HL-60 (cell line): Measurements from ENCODE around the gene KCNH5.

Source experiments
- DNase-seq, 2 experiments: peaks; one replicate each; pipeline ENCODE4 v3.0.0-alpha.2; 2010 to 2020; ENCODE audit warnings: low read depth in 1 of 2, low spot score in 1 of 2
- H3K27ac ChIP-seq: fragments of 250-450 bp; sonication (Bioruptor Pico); replicated peaks from 2 replicates; pipeline ENCODE4 v1.5.1; 2020; ENCODE audit warnings: mild to moderate bottlenecking, moderate library complexity
- H3K27me3 ChIP-seq: fragments of 250-450 bp; sonication (Bioruptor Pico); 2 replicates; pipeline ENCODE4 v1.5.1; 2021; ENCODE audit warnings: mild to moderate bottlenecking, moderate library complexity; ENCODE audit not compliant: insufficient read depth, poor library complexity, severe bottlenecking
- H3K4me3 ChIP-seq: replicated peaks from 2 replicates; pipeline ENCODE4 v1.5.1; 2011; ENCODE audit warnings: mild to moderate bottlenecking, control low read depth, low read length; ENCODE audit not compliant: insufficient read depth
- CTCF ChIP-seq: IDR thresholded peaks from one replicate; pipeline ENCODE4 v1.5.1; 2011; ENCODE audit warnings: low read length, control low read depth, inconsistent platforms; ENCODE audit not compliant: insufficient read depth
- GABPA ChIP-seq: IDR thresholded peaks from 2 replicates; pipeline ENCODE4 v1.6.1; 2012; ENCODE audit warnings: low read depth
- POLR2AphosphoS5 ChIP-seq: IDR thresholded peaks from 2 replicates; pipeline ENCODE4 v1.6.1; 2012; ENCODE audit warnings: low read depth
- REST ChIP-seq: IDR thresholded peaks from 2 replicates; pipeline ENCODE4 v1.6.1; 2012; ENCODE audit warnings: low read depth; ENCODE audit not compliant: insufficient replicate concordance
- SPI1 ChIP-seq: IDR thresholded peaks from 2 replicates; pipeline ENCODE4 v1.6.1; 2012; ENCODE audit warnings: low read depth, mild to moderate bottlenecking, borderline replicate concordance

Gene KCNH5

GRCh38 chr14:63032641-63033040, 12.6 kb downstream of the KCNH5 start:
- no peak overlapping the region for H3K4me3 ChIP-seq
- H3K27me3 ChIP-seq = no peaks in the 10 kb centered on the region
- no peak for DNase-seq
- TF ChIP-seq CTCF = no peak
- no peak for TF ChIP-seq GABPA
- TF ChIP-seq SPI1 = no peak
- H3K27ac ChIP-seq = no peak overlapping the region

GRCh38 chr14:63032076-63032475, 13.2 kb downstream of the KCNH5 start:
- Histone ChIP-seq H3K4me3 (no peak overlapping the region), H3K27ac (no peak overlapping the region), H3K27me3 (no peaks in the 10 kb centered on the region)
- no peak for DNase-seq
- TF ChIP-seq REST (no peak), GABPA (no peak), CTCF (no peak), SPI1 (no peak), POLR2AphosphoS5 (no peak)

GRCh38 chr14:63030113-63030512, 15.1 kb downstream of the KCNH5 start:
- Histone ChIP-seq H3K27ac (no peak overlapping the region), H3K4me3 (no peak overlapping the region), H3K27me3 (no peaks in the 10 kb centered on the region)
- TF ChIP-seq CTCF = no peak
- TF ChIP-seq REST = no peak
- no peak for TF ChIP-seq GABPA
- TF ChIP-seq SPI1 = no peak
- TF ChIP-seq POLR2AphosphoS5 = no peak
- DNase-seq = no peak

GRCh38 chr14:63027719-63028118, 17.5 kb downstream of the KCNH5 start:
- DNase-seq = no peak
- Histone ChIP-seq H3K27ac (no peak overlapping the region), H3K4me3 (no peak overlapping the region), H3K27me3 (no peaks in the 10 kb centered on the region)
- no peak for TF ChIP-seq GABPA
- TF ChIP-seq POLR2AphosphoS5 = no peak
- no peak for TF ChIP-seq REST
- TF ChIP-seq CTCF = no peak
